GM23338 (cell line): Measurements from ENCODE around the gene VEGFC. TPM values are rescaled to one million over a fixed set of nuclear protein-coding genes. Genes with fewer than 3 reads are reported as not detected.

Experiments used
- ATAC-seq: fragments of 200-7000 bp; cut with Tn5 transposase; 3 replicates; pipeline ENCODE4 v1.9.1; 2020
- DNase-seq: peaks from one replicate; pipeline ENCODE4 v3.0.0-alpha.2; 2015; ENCODE audit warnings: low spot score
- H2AFZ ChIP-seq: fragments of 200-600 bp; sonication (generic); 2 replicates; pipeline ENCODE4 v1.8.0; 2016; ENCODE audit warnings: antibody characterized with exemption, mild to moderate bottlenecking, moderate library complexity
- H3F3A ChIP-seq: fragments of 200-600 bp; sonication (generic); replicated peaks from 2 replicates; pipeline ENCODE4 v1.8.0; 2017; ENCODE audit warnings: antibody characterized with exemption, mixed run types, low read depth
- H3K27ac ChIP-seq: fragments of 200-600 bp; sonication (generic); 2 replicates; pipeline ENCODE4 v1.6.1; 2016; ENCODE audit warnings: low read depth
- H3K27me3 ChIP-seq: fragments of 200-600 bp; sonication (generic); 2 replicates; pipeline ENCODE4 v1.8.0; 2016; ENCODE audit warnings: mild to moderate bottlenecking, mixed run types, moderate library complexity; ENCODE audit not compliant: insufficient read depth
- H3K36me3 ChIP-seq: fragments of 200-600 bp; sonication (generic); 2 replicates; pipeline ENCODE4 v1.8.0; 2016; ENCODE audit warnings: mild to moderate bottlenecking; ENCODE audit not compliant: insufficient read depth
- H3K4me1 ChIP-seq: fragments of 200-600 bp; sonication (generic); 2 replicates; pipeline ENCODE4 v1.8.0; 2016; ENCODE audit warnings: mild to moderate bottlenecking, moderate library complexity; ENCODE audit not compliant: insufficient read depth
- H3K4me2 ChIP-seq: fragments of 200-600 bp; sonication (generic); 2 replicates; pipeline ENCODE4 v1.7.1; 2017; ENCODE audit warnings: mixed run types
- H3K4me3 ChIP-seq: fragments of 200-600 bp; sonication (generic); 2 replicates; pipeline ENCODE4 v1.6.1; 2016; ENCODE audit warnings: mixed run types
- H3K79me2 ChIP-seq: fragments of 200-600 bp; sonication (generic); replicated peaks from 2 replicates; pipeline ENCODE4 v1.8.0; 2017; ENCODE audit warnings: mild to moderate bottlenecking; ENCODE audit not compliant: insufficient read depth
- H3K9me2 ChIP-seq: fragments of 200-600 bp; sonication (generic); 2 replicates; pipeline ENCODE4 v1.8.0; 2017; ENCODE audit not compliant: insufficient read depth
- H4K20me1 ChIP-seq: fragments of 200-600 bp; sonication (generic); replicated peaks from 2 replicates; pipeline ENCODE4 v1.8.0; 2017; ENCODE audit warnings: mild to moderate bottlenecking; ENCODE audit not compliant: insufficient read depth
- H3K27ac Mint-ChIP-seq: 2 replicates; pipeline ENCODE4 v1.8.0; 2020; ENCODE audit warnings: inconsistent platforms, mild to moderate bottlenecking, moderate library complexity, mixed read lengths
- H3K27me3 Mint-ChIP-seq: 3 replicates; pipeline ENCODE4 v1.8.0; 2022; ENCODE audit warnings: low read depth, mild to moderate bottlenecking, moderate library complexity, mixed read lengths, inconsistent platforms; ENCODE audit not compliant: insufficient read depth, poor library complexity
- H3K36me3 Mint-ChIP-seq: 3 replicates; pipeline ENCODE4 v1.8.0; 2021; ENCODE audit warnings: low read depth, mild to moderate bottlenecking, inconsistent platforms, moderate library complexity, mixed read lengths
- H3K4me1 Mint-ChIP-seq: 3 replicates; pipeline ENCODE4 v1.8.0; 2020; ENCODE audit warnings: mild to moderate bottlenecking, inconsistent platforms, mixed read lengths
- H3K4me3 Mint-ChIP-seq: 3 replicates; pipeline ENCODE4 v1.8.0; 2021; ENCODE audit warnings: moderate library complexity, mild to moderate bottlenecking, inconsistent platforms, mixed read lengths
- H3K9me3 Mint-ChIP-seq: 3 replicates; pipeline ENCODE4 v1.8.0; 2020; ENCODE audit warnings: moderate library complexity, mild to moderate bottlenecking, inconsistent platforms, mixed read lengths
- CREB1 ChIP-seq: fragments of 250-450 bp; sonication (Bioruptor Pico); IDR thresholded peaks from 2 replicates; pipeline ENCODE4 v1.5.0; 2020; ENCODE audit warnings: low read depth, mild to moderate bottlenecking, moderate library complexity
- CTCF ChIP-seq, 2 experiments: fragments of 200-600 bp in 1 of 2; sonication (generic) in 1 of 2; conservative IDR thresholded peaks; 2 replicates each; pipeline versions ENCODE4 v1.5.1 to v1.6.1; 2016 to 2017; ENCODE audit warnings: antibody characterized with exemption in 2 of 2, low read depth in 2 of 2, mild to moderate bottlenecking in 2 of 2, moderate library complexity in 1 of 2
- EZH2phosphoT487 ChIP-seq: fragments of 200-600 bp; sonication (generic); IDR thresholded peaks from one replicate; pipeline ENCODE4 v1.8.1; 2018; ENCODE audit warnings: antibody characterized with exemption; ENCODE audit not compliant: unreplicated experiment
- JUNB ChIP-seq: IDR thresholded peaks from one replicate; pipeline ENCODE4 v1.6.1; 2016; ENCODE audit warnings: antibody characterized with exemption; ENCODE audit not compliant: unreplicated experiment
- NANOG ChIP-seq: IDR thresholded peaks from 2 replicates; pipeline ENCODE4 v1.6.1; 2016; ENCODE audit warnings: antibody characterized with exemption, borderline replicate concordance
- STAT1 ChIP-seq: IDR thresholded peaks from one replicate; pipeline ENCODE4 v1.6.1; 2016; ENCODE audit warnings: antibody characterized with exemption; ENCODE audit not compliant: unreplicated experiment
- ZNF114 ChIP-seq: fragments of 250-450 bp; sonication (Bioruptor Pico); IDR thresholded peaks from 2 replicates; pipeline ENCODE4 v1.5.0; 2020; ENCODE audit warnings: mild to moderate bottlenecking, moderate library complexity
- ZNF331 ChIP-seq: fragments of 250-450 bp; sonication (Bioruptor Pico); IDR thresholded peaks from 2 replicates; pipeline ENCODE4 v1.5.0; 2020; ENCODE audit warnings: low read depth, mild to moderate bottlenecking, moderate library complexity
- ZNF462 ChIP-seq: fragments of 250-450 bp; sonication (Bioruptor Pico); IDR thresholded peaks from 2 replicates; pipeline ENCODE4 v1.5.0; 2020; ENCODE audit warnings: mild to moderate bottlenecking, moderate library complexity
- polyA plus RNA-seq: library from polyadenylated mRNA; unstranded; fragments of >200 nt; fragmentation: Nextera tagmentation; extraction: Ambion mirVana; gene quantifications from 2 replicates; pipeline ENCODE4 v1.2.1, GENCODE V29; 2016
- total RNA-seq: library from RNA; depleted of rRNA; stranded (reverse); fragments of >200 nt; shearing (Covaris generic); gene quantifications from 2 replicates; pipeline ENCODE4 v1.2.3, GENCODE V29; 2014
- TF ChIP-seq, protein P1 (sequence below): IDR thresholded peaks from one replicate; pipeline ENCODE4 v1.6.1; 2018; ENCODE audit warnings: antibody characterized with exemption; ENCODE audit not compliant: unreplicated experiment

The VEGFC gene
- total and polyA plus RNA-seq, 2 experiments from 2014 or later: 0.87 to 1.1 TPM

DNA sequence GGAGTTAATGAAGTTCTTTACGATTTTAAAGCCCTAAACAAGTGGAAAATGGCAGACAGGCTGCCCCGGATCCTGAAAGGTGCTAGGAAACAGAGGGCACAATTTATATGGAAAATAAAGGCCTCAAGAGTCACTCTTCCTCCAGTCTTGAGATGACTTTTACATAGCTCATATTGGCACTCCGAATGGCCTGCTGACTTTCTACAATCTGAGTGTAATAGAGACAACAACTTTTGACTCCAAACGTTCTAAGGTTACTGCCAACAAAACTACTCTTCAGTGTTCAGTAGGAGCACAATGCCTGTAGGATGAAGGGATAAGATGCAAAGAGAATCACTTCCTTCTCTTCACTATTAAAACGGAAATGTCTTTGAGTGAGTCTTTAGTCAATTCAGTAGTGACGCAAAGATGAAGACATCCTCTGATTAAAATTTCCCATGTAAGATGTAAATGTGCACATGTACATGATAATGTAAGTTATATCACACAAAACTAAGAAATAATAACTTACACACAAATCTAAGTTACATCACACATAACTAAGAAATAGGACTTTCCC is 40.5 kb downstream of the VEGFC start:
- Mint-ChIP-seq H3K9me3 (no peaks in the 10 kb centered on the region), H3K4me1 (peaks cover 8% of the 10 kb centered on the region; the same call in 2 of the 3 replicates), H3K4me3 (no peak overlapping the region), H3K36me3 (no peaks in the 10 kb centered on the region), H3K27me3 (no peaks in the 10 kb centered on the region), H3K27ac (no peak overlapping the region)
- H3K4me1 ChIP-seq: no peaks in the 10 kb centered on the region
- DNase-seq (no peak), ATAC-seq (no peak)
- H3K36me3 ChIP-seq: no peaks in the 10 kb centered on the region
- H4K20me1 ChIP-seq: no peaks in the 10 kb centered on the region
- no peaks in the 10 kb centered on the region for H3K9me2 ChIP-seq
- H2AFZ ChIP-seq: no peak overlapping the region
- H3K4me2 ChIP-seq: no peak overlapping the region
- TF ChIP-seq CREB1 (no peak), NANOG (no peak), EZH2phosphoT487 (no peak), JUNB (no peak), ZNF114 (no peak), STAT1 (no peak), ZNF462 (no peak), CTCF (conservative IDR thresholded peaks at IDR 0.05; ENCODE audit: low read depth in 2 of 2) (no peak), ZNF331 (CRISPR knock-in tag) (no peak)
- TF ChIP-seq, protein P1, sequence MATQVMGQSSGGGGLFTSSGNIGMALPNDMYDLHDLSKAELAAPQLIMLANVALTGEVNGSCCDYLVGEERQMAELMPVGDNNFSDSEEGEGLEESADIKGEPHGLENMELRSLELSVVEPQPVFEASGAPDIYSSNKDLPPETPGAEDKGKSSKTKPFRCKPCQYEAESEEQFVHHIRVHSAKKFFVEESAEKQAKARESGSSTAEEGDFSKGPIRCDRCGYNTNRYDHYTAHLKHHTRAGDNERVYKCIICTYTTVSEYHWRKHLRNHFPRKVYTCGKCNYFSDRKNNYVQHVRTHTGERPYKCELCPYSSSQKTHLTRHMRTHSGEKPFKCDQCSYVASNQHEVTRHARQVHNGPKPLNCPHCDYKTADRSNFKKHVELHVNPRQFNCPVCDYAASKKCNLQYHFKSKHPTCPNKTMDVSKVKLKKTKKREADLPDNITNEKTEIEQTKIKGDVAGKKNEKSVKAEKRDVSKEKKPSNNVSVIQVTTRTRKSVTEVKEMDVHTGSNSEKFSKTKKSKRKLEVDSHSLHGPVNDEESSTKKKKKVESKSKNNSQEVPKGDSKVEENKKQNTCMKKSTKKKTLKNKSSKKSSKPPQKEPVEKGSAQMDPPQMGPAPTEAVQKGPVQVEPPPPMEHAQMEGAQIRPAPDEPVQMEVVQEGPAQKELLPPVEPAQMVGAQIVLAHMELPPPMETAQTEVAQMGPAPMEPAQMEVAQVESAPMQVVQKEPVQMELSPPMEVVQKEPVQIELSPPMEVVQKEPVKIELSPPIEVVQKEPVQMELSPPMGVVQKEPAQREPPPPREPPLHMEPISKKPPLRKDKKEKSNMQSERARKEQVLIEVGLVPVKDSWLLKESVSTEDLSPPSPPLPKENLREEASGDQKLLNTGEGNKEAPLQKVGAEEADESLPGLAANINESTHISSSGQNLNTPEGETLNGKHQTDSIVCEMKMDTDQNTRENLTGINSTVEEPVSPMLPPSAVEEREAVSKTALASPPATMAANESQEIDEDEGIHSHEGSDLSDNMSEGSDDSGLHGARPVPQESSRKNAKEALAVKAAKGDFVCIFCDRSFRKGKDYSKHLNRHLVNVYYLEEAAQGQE: no peak
- H3K27me3 ChIP-seq: no peaks in the 10 kb centered on the region
- no peaks in the 10 kb centered on the region for H3F3A ChIP-seq
- no peak overlapping the region for H3K4me3 ChIP-seq
- no peaks in the 10 kb centered on the region; the same call in 1 of the 2 replicates for H3K79me2 ChIP-seq
- H3K27ac ChIP-seq: no peak overlapping the region
